LoVo (cell line): ENCODE measurements around the gene NGF.

Experiments used
- DNase-seq: peaks from one replicate; pipeline ENCODE4 v3.0.0-alpha.2; 2016; ENCODE audit warnings: low spot score

Gene NGF

DNA sequence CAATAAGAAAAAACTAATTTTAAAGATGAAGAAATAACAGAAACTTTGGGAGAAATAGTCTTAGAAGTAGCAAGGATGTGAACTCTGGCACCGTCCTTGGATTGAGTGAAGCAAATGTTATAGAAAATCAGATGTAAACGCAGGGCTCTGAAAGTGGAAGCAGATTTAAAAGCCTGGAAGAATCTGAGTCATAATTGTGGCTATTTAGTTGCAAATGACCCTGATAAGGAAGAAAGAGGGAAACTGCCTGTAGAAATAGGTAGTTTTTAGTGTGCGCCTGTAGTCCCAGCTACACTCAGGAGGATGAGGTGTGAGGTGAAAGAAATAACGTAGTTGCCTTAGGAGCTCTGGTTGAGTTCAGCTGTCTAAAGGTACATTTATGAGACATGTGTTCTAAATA is 101.0 kb downstream of the NGF start:
- no peak for DNase-seq
